Stimulated activated naive CD4-positive, alpha-beta T cell (primary cell): Measurements from ENCODE around the gene DTNB.
"Not testable (repeated sequence)": the region's sequence is repeated elsewhere in the genome, so short reads cannot be mapped to it uniquely, and the experiment has no call there.

Source experiments
- DNase-seq, 6 experiments: peaks; one replicate each; lab custom pipeline; 2025; lab: John Stamatoyannopoulos, UW

Gene DTNB

GRCh38 chr2:25682082-25682481, 8.7 kb upstream of the DTNB start:
- DNase-seq = no peak

DNA sequence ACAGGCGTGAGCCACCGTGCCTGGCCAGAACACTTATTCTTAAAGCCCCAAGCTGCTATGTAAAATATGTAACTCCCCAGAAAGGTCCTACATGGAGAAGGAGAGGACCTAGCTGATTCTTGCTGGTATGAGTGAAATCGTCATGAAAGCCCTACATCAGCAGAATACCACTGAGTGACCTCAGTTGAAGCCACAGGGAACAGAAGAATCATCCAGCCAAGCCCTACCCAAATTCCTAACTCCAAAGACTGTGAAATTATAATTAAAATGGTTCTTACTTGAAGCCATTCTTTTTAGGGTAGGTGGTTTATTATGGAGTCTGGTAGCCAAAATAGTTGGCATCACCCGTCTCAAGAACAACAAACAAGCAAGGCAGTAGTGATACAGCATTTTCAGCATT, 4.5 kb upstream of the DTNB start:
- DNase-seq = no peak

DNA sequence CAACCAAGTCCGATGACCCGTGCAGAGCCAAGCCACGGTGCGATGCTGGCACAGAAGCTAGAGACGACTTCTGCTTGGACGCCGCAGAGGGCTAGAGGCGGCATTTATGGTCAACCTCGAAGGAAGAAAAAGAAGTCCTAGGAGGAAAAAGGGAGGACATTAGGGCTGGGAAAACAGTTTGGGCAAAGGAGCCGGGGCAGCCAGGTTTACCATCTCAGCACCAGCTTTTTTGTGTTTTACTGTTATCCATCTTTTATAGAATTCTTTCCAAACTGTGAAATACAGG, 643 bp upstream of the DTNB start:
- no peak for DNase-seq

DNA sequence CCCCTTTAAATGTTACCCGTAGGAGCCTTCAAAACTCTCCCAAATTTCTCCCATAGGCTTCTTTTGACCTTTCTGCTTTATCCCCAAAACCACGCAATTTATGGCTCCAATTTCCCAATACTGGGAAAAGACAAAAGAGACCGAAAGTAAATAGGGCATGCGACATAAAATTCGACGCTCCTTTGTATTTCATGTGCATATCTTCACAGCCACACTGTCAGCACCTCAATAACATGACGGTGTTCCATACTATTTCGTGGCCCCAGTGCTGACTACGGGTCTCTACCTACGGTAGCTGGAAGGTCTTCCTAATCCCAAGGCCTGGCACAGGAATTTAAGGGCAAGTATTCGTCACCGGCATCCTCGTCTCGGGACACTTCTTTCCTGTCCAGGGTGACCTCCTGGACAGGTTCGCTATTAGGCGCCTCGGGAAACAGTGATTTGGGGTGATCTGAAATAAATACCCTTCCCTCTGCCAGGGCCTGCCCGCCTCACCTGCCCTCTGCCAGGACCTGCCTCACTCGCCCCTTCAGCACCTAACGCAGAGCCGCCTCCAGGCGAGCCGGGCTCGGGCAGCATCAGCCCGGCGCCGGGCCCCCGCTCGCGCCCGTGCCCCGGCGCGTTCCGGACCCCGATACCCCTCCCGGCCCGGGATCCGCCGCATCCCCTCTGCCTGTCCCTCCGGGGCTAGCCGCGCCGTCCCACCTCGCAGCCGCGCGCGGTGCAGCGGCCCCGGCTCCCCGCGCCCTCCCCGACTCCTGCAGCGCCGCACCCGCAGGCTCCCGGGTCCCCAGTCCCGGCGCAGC, 680 bp downstream of the DTNB start:
- DNase-seq = peak; percentile 48 to 84 (median 66)

GRCh38 chr2:25671622-25672021, 1.8 kb downstream of the DTNB start:
- DNase-seq = no peak

GRCh38 chr2:25669520-25669919, 3.9 kb downstream of the DTNB start:
- no peak for DNase-seq

GRCh38 chr2:25666218-25666617, 7.2 kb downstream of the DTNB start:
- DNase-seq = no peak

DNA sequence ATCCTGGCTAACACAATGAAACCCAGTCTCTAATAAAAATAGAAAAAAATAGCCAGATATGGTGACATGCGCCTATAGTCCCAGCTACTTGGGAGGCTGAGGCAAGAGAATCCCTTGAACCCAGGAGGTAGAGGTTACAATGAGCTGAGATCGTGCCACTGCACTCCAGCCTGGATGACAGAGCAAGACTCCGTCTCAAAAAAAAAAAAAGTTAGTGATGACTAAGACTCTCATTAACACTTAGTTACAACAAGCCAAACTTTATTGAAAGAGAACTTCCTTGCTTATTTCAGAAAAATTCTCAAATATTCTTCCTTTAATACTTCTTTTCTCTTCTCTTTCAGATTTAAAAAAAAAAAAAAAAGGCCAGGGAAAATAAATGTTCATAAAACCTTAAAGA, 7.9 kb downstream of the DTNB start:
- not testable (repeated sequence) for DNase-seq

- no peak for DNase-seq
These were observed 8.4 kb downstream of the DTNB start for GRCh38 chr2:25664965-25665307.

- no peak for DNase-seq
These were observed 9.0 kb downstream of the DTNB start for GRCh38 chr2:25664183-25664964.

DNA sequence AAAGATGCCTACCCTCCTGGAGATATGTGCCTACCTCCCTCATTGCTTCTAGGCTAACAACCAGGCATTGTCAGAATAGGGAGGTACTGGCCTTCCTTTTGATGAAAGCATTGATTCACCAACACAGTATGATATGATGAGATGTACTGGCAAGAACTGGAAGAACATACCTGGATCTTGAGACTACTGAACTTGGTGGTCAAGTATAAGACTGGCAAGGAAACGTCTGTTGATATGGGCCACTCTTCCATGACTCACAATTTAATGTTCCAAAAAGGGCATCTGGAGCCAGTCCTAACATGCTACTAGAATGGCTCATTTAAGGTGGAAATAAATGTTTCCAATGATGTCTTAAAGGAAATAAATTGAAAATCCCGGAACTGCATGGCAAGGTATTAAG, 18.1 kb downstream of the DTNB start:
- no peak for DNase-seq

DNA sequence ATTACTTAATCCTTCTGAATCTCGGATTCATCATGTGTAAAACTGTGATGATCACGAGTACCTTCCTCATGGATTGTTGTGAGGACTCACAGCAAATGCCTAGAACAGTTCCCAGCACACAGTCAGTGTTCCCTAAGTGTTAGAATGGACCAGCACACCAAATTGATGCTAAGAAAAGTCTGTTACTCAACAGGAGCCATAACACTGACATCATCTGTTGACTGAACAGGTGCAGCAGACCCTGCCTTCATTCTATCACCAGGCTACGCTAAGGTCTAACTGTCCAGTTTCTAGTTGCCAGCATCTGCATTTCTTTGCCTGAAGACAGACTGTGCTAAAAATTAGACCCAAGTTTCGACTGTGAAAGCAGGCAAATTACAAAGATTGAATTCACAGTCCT, 18.6 kb downstream of the DTNB start:
- DNase-seq = no peak

GRCh38 chr2:25651782-25652455, 21.5 kb downstream of the DTNB start:
- DNase-seq = no peak

DNA sequence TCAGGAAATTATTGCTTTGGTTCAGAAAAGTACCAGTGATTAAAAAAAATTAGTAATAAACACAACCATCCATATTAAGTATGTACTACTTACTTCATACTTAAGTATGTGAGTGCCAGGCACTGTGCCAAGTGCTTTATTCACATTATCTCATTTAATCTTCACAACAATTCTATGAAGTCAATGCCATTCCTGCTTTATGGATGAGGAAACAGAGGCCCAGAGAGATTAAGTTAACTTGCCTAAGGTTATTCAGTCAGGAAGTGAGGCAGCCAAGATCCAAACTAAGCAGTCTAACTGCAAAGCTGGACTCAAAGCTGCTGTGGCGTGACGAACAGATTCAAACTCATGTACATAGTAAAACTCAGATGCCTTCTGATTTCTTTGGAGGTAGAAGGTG, 22.3 kb downstream of the DTNB start:
- no peak for DNase-seq

- no peak for DNase-seq
These were observed 23.1 kb downstream of the DTNB start for GRCh38 chr2:25650256-25650655.

DNA sequence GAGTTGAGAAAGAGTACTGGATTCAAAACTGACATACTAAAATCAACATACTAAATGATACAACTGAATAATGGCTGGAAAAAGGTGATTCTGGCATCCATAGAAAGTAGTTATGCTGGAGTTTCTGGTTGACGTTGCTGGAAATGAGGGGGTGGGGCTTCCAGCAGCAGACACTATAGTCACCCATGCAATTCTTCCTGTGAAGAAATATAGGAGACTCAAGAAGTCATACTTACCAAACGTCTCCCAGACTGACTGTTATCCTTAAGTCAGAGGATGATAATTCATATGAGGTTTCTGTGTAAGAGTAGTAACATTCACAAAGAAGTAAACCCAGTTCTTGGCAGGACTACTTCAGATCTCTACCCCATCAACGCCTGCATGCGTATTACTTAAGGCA, 23.6 kb downstream of the DTNB start:
- DNase-seq = no peak

GRCh38 chr2:25642298-25642697, 31.1 kb downstream of the DTNB start:
- DNase-seq = no peak

DNA sequence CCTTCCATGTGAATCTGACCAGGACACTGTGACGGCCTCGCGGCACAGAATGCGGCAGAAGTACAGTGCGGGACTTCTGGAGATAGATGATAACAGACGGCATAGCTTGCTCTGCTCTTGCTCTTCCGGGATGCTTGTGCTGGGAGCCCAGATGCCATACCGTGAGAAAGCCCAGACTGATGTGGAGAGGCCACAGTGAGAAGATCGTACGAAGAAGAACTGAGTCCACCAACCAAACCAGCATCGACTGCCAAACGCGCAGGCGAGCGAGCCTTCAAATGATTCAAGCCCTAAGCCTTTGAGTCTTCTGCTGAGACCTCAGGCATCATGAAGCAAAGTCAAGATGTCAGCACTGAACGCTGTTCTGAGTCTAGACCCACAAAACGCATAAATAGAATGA, 33.7 kb downstream of the DTNB start:
- DNase-seq = no peak

DNA sequence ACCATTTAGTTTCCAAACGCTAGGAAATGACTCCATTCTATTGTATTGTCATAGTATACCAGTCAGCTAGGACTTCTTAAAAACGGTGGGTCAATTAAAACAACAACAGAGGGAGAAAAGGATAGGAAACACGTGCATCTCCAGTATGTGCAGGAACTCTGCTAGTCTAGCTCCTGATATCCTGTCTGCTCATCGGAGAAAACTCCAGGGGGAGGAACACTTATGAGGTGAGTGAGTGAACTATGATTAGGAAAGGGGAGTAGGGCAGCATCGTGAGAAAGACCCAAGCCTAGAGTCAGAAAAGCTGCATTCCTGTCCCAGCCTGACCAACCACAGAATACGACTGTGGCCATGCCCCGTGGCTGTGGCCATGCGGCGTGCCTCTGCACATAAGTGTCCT, 34.2 kb downstream of the DTNB start:
- DNase-seq = no peak

- no peak for DNase-seq
These were observed 37.6 kb downstream of the DTNB start for GRCh38 chr2:25635797-25636196.

DNA sequence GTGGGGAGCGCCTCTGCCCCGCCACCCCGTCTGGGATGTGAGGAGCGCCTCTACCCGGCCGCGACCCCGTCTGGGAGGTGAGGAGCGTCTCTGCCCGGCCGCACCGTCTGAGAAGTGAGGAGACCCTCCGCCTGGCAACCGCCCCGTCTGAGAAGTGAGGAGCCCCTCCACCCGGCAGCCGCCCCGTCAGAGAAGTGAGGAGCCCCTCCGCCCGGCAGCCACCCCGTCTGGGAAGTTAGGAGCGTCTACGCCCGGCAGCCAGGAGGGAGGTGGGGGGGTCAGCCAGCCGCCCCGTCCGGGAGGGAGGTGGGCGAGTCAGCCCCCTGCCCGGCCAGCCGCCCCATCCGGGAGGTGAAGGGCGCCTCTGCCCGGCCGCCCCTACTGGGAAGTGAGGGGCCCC, 39.6 kb downstream of the DTNB start:
- not testable (repeated sequence) for DNase-seq

GRCh38 chr2:25632396-25632795, 41.0 kb downstream of the DTNB start:
- DNase-seq = no peak

DNA sequence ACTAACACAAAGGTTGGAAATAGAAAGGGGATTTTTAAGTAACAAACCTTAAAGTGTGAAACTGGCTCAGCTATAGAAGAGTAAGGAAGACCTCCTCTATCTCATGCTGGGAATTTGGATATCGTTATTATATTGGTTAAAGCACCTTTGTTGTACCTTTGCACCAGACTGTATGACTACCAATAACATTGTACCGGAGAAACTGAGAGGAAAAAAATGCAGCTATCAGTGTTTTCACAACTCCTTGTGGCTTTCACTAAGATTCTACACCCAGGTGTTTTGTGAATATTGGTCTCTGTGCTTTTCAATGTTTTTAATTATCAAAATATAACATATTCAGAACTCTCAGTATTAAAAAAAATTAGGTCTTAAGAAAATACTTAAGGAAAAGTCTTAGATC, 48.7 kb downstream of the DTNB start:
- no peak for DNase-seq
